ENCODE data around the gene PCBP3.

The PCBP3 gene

GRCh38 chr21:45900034-45900868 is 256.7 kb downstream of the PCBP3 start:
- no peak for DNase-seq (ENCODE audit: extremely low read depth in 1 of 2, low read depth in 1 of 2)

- no peak for DNase-seq (ENCODE audit: extremely low read depth in 1 of 2, low read depth in 1 of 2)
Measured at GRCh38 chr21:45901061-45901690, 257.7 kb downstream of the PCBP3 start.

GRCh38 chr21:45902292-45902995 is 258.9 kb downstream of the PCBP3 start:
- no peak for DNase-seq (ENCODE audit: extremely low read depth in 1 of 2, low read depth in 1 of 2)

- no peak for DNase-seq (ENCODE audit: extremely low read depth in 1 of 2, low read depth in 1 of 2)
Measured at GRCh38 chr21:45905196-45905595, 261.7 kb downstream of the PCBP3 start.

GRCh38 chr21:45906196-45906805 is 262.8 kb downstream of the PCBP3 start:
- DNase-seq (ENCODE audit: extremely low read depth in 1 of 2, low read depth in 1 of 2): no peak

GRCh38 chr21:45906859-45907258 is 263.3 kb downstream of the PCBP3 start:
- no peak for DNase-seq (ENCODE audit: extremely low read depth in 1 of 2, low read depth in 1 of 2)

GRCh38 chr21:45908536-45909237 is 265.2 kb downstream of the PCBP3 start:
- no peak for DNase-seq (ENCODE audit: extremely low read depth in 1 of 2, low read depth in 1 of 2)

- no peak for DNase-seq (ENCODE audit: extremely low read depth in 1 of 2, low read depth in 1 of 2)
Measured at GRCh38 chr21:45909238-45909988, 265.9 kb downstream of the PCBP3 start.

GRCh38 chr21:45910155-45910547 is 266.6 kb downstream of the PCBP3 start:
- DNase-seq (ENCODE audit: extremely low read depth in 1 of 2, low read depth in 1 of 2): no peak

- no peak for DNase-seq (ENCODE audit: extremely low read depth in 1 of 2, low read depth in 1 of 2)
Measured at GRCh38 chr21:45910548-45911221, 267.2 kb downstream of the PCBP3 start.

GRCh38 chr21:45911806-45912325 is 268.3 kb downstream of the PCBP3 start:
- no peak for DNase-seq (ENCODE audit: extremely low read depth in 1 of 2, low read depth in 1 of 2)

GRCh38 chr21:45912611-45913417 is 269.3 kb downstream of the PCBP3 start:
- DNase-seq (ENCODE audit: extremely low read depth in 1 of 2, low read depth in 1 of 2): no peak

- DNase-seq (ENCODE audit: extremely low read depth in 1 of 2, low read depth in 1 of 2): no peak
Measured at GRCh38 chr21:45913418-45913765, 269.9 kb downstream of the PCBP3 start.

GRCh38 chr21:45913886-45914285 is 270.4 kb downstream of the PCBP3 start:
- no peak for DNase-seq (ENCODE audit: extremely low read depth in 1 of 2, low read depth in 1 of 2)

- no peak for DNase-seq (ENCODE audit: extremely low read depth in 1 of 2, low read depth in 1 of 2)
Measured at GRCh38 chr21:45914321-45914845, 270.9 kb downstream of the PCBP3 start.

GRCh38 chr21:45916011-45916840 is 272.7 kb downstream of the PCBP3 start:
- DNase-seq (ENCODE audit: extremely low read depth in 1 of 2, low read depth in 1 of 2): no peak

GRCh38 chr21:45917241-45917640 is 273.7 kb downstream of the PCBP3 start:
- DNase-seq (ENCODE audit: extremely low read depth in 1 of 2, low read depth in 1 of 2): no peak
